Liver (tissue), 9 donors: ENCODE results near the gene FAXC. TPM values are rescaled to one million over a fixed set of nuclear protein-coding genes. Genes with fewer than 3 reads are reported as not detected.

Experiments used
- DNase-seq: peaks from one replicate; pipeline ENCODE4 v3.0.0-alpha.2; 2017; ENCODE audit warnings: low spot score
- H3K27ac ChIP-seq, 2 donors: one replicate each; pipeline ENCODE4 v1.7.0; 2013; ENCODE audit warnings: inconsistent platforms in 2 of 2, low read length in 2 of 2, control low read depth in 1 of 2, low read depth in 1 of 2, mild to moderate bottlenecking in 1 of 2
- H3K27me3 ChIP-seq, 4 donors: one replicate each; pipeline versions ENCODE4 v1.6.1 to v1.7.0; 2013; ENCODE audit warnings: low read length in 3 of 4, inconsistent platforms in 1 of 4, mild to moderate bottlenecking in 1 of 4, moderate library complexity in 1 of 4; ENCODE audit not compliant: control insufficient read depth in 4 of 4, insufficient read depth in 4 of 4
- H3K36me3 ChIP-seq, 4 donors: one replicate each; pipeline versions ENCODE4 v1.6.1 to v1.7.0; 2013; ENCODE audit warnings: low read length in 3 of 4, mild to moderate bottlenecking in 3 of 4, low read depth in 1 of 4, moderate library complexity in 1 of 4; ENCODE audit not compliant: control insufficient read depth in 4 of 4, insufficient read depth in 3 of 4
- H3K4me1 ChIP-seq, 4 donors: one replicate each; pipeline versions ENCODE4 v1.6.1 to v1.7.0; 2013; ENCODE audit warnings: low read length in 3 of 4, mild to moderate bottlenecking in 3 of 4, moderate library complexity in 1 of 4; ENCODE audit not compliant: control insufficient read depth in 4 of 4, insufficient read depth in 4 of 4
- H3K4me3 ChIP-seq, 3 donors: one replicate each; pipeline versions ENCODE4 v1.6.1 to v1.7.0; 2013; ENCODE audit warnings: low read length in 3 of 3, control low read depth in 1 of 3, low read depth in 1 of 3, mild to moderate bottlenecking in 1 of 3
- H3K9ac ChIP-seq, 2 donors: one replicate each; pipeline ENCODE4 v1.7.0; 2013; ENCODE audit warnings: low read length in 2 of 2, mild to moderate bottlenecking in 2 of 2, moderate library complexity in 2 of 2, control low read depth in 1 of 2, low read depth in 1 of 2
- H3K9me3 ChIP-seq, 4 donors: one replicate each; pipeline versions ENCODE4 v1.6.1 to v1.7.0; 2013; ENCODE audit warnings: low read length in 3 of 4; ENCODE audit not compliant: control insufficient read depth in 4 of 4
- ATF3 ChIP-seq: IDR thresholded peaks from 2 replicates; pipeline ENCODE4 v1.6.1; 2016; ENCODE audit warnings: antibody characterized with exemption
- EGR1 ChIP-seq, 2 donors: IDR thresholded peaks; 2 replicates each; pipeline ENCODE4 v1.6.1; 2016 to 2018; ENCODE audit warnings: antibody characterized with exemption in 2 of 2, low read depth in 2 of 2
- FOXA1 ChIP-seq: IDR thresholded peaks from 2 replicates; pipeline ENCODE4 v1.6.1; 2016; ENCODE audit warnings: antibody characterized with exemption
- FOXA2 ChIP-seq: IDR thresholded peaks from 2 replicates; pipeline ENCODE4 v1.6.1; 2016; ENCODE audit warnings: antibody characterized with exemption
- GABPA ChIP-seq, 2 donors: IDR thresholded peaks in 1 of 2; conservative IDR thresholded peaks in 1 of 2; 2 replicates each; pipeline ENCODE4 v1.6.1; 2016; ENCODE audit warnings: antibody characterized with exemption in 2 of 2, mild to moderate bottlenecking in 1 of 2, moderate library complexity in 1 of 2
- HNF4A ChIP-seq, 2 donors: conservative IDR thresholded peaks; 2 replicates each; pipeline ENCODE4 v1.6.1; 2016; ENCODE audit warnings: antibody characterized with exemption in 2 of 2, mild to moderate bottlenecking in 2 of 2
- HNF4G ChIP-seq: IDR thresholded peaks from 2 replicates; pipeline ENCODE4 v1.6.1; 2016; ENCODE audit warnings: antibody characterized with exemption
- JUND ChIP-seq, 2 donors: IDR thresholded peaks; 2 replicates each; pipeline ENCODE4 v1.6.1; 2016; ENCODE audit warnings: antibody characterized with exemption in 2 of 2
- MAX ChIP-seq: IDR thresholded peaks from 2 replicates; pipeline ENCODE4 v1.6.1; 2016; ENCODE audit warnings: antibody characterized with exemption
- NR2F2 ChIP-seq: IDR thresholded peaks from 2 replicates; pipeline ENCODE4 v1.6.1; 2016; ENCODE audit warnings: antibody characterized with exemption
- RAD21 ChIP-seq, 2 donors: IDR thresholded peaks; 2 replicates each; pipeline ENCODE4 v1.6.1; 2016; ENCODE audit warnings: antibody characterized with exemption in 2 of 2, mild to moderate bottlenecking in 2 of 2
- REST ChIP-seq: IDR thresholded peaks from 2 replicates; pipeline ENCODE4 v1.6.1; 2016; ENCODE audit warnings: antibody characterized with exemption, mild to moderate bottlenecking
- RXRA ChIP-seq, 2 donors: IDR thresholded peaks; 2 replicates each; pipeline ENCODE4 v1.6.1; 2017 to 2018; ENCODE audit warnings: antibody characterized with exemption in 2 of 2, mild to moderate bottlenecking in 1 of 2
- SP1 ChIP-seq: IDR thresholded peaks from 2 replicates; pipeline ENCODE4 v1.6.1; 2018; ENCODE audit warnings: antibody characterized with exemption, mild to moderate bottlenecking
- TAF1 ChIP-seq: conservative IDR thresholded peaks from 2 replicates; pipeline ENCODE4 v1.6.1; 2016; ENCODE audit warnings: antibody characterized with exemption, mild to moderate bottlenecking
- YY1 ChIP-seq: IDR thresholded peaks from 2 replicates; pipeline ENCODE4 v1.6.1; 2016; ENCODE audit warnings: antibody characterized with exemption, mild to moderate bottlenecking
- WGBS: extraction: QIAGEN DNeasy Blood & Tissue Kit; methylation state at CpG from one replicate; pipeline ENCODE4 v1.1.7; 2013; 5-methylcytosine and 5-hydroxymethylcytosine counted together
- polyA plus RNA-seq, 2 donors: library from polyadenylated mRNA; stranded (reverse) in 1 of 2; unstranded in 1 of 2; fragments of 200-250 nt in 1 of 2; fragments of >200 nt in 1 of 2; fragmentation: Nextera tagmentation in 1 of 2; extraction: Ambion mirVana in 1 of 2; gene quantifications; one replicate each; pipeline versions ENCODE4 v1.2.1 to v1.2.3, GENCODE V29; 2013 to 2015
- total RNA-seq, 2 donors: library from RNA; depleted of rRNA; stranded (reverse); fragments of >200 nt; gene quantifications; one replicate each; pipeline ENCODE4 v1.2.3, GENCODE V29; 2014
- TF ChIP-seq, protein P1 (sequence below): fragments of 150-350 bp; IDR thresholded peaks from 2 replicates; pipeline ENCODE4 v1.5.1; 2017; ENCODE audit warnings: improper control_type of control experiment, low read depth, low read length; ENCODE audit not compliant: missing input control
- TF ChIP-seq, protein P2 (sequence below): IDR thresholded peaks from 2 replicates; pipeline ENCODE4 v1.6.1; 2016; ENCODE audit warnings: antibody characterized with exemption
- donor health status: healthy.
- donor health status: healthy.
- donor health status: healthy.
- donor health status: healthy.
- donor health status: healthy.

The FAXC gene
- total and polyA plus RNA-seq, 4 donors, result under 0.01 to 0.14 TPM; not detected in 2

GRCh38 chr6:99306341-99306740 lies 43.1 kb downstream of the FAXC start:
- no peaks in the 10 kb centered on the region for H3K4me1 ChIP-seq
- 79% methylated on average over 3 of the region's 3 CpGs for WGBS
- H3K4me3 ChIP-seq, result no peak overlapping the region
- no peak overlapping the region for H3K27ac ChIP-seq
- H3K9me3 ChIP-seq, result no peaks in the 10 kb centered on the region
- no peak for TF ChIP-seq SP1
- no peak for TF ChIP-seq JUND (IDR thresholded peaks at IDR 0.05)
- no peak for TF ChIP-seq RAD21 (IDR thresholded peaks at IDR 0.05)
- no peak for TF ChIP-seq FOXA2
- no peak for TF ChIP-seq EGR1 (IDR thresholded peaks at IDR 0.05; ENCODE audit: low read depth in 2 of 2)
- TF ChIP-seq HNF4A (conservative IDR thresholded peaks at IDR 0.05), result no peak
- no peak for DNase-seq
- H3K9ac ChIP-seq, result no peak overlapping the region
- no peaks in the 10 kb centered on the region for H3K27me3 ChIP-seq
- no peaks in the 10 kb centered on the region for H3K36me3 ChIP-seq

- Histone ChIP-seq H3K27me3 (no peaks in the 10 kb centered on the region), H3K9me3 (no peaks in the 10 kb centered on the region), H3K4me3 (no peak overlapping the region), H3K4me1 (no peaks in the 10 kb centered on the region), H3K9ac (no peak overlapping the region), H3K27ac (no peak overlapping the region), H3K36me3 (no peaks in the 10 kb centered on the region)
- DNase-seq, result no peak
- TF ChIP-seq HNF4G (no peak), HNF4A (conservative IDR thresholded peaks at IDR 0.05) (no peak), REST (no peak), SP1 (no peak), JUND (IDR thresholded peaks at IDR 0.05) (no peak), RXRA (IDR thresholded peaks at IDR 0.05) (no peak), YY1 (no peak), NR2F2 (no peak), FOXA2 (no peak), ATF3 (no peak), EGR1 (IDR thresholded peaks at IDR 0.05; ENCODE audit: low read depth in 2 of 2) (no peak), GABPA (IDR thresholded peaks at IDR 0.05 in 1 of 2, conservative IDR thresholded peaks at IDR 0.05 in 1 of 2) (no peak), RAD21 (IDR thresholded peaks at IDR 0.05) (no peak), TAF1 (no peak), MAX (no peak), FOXA1 (no peak)
- TF ChIP-seq, protein P1, sequence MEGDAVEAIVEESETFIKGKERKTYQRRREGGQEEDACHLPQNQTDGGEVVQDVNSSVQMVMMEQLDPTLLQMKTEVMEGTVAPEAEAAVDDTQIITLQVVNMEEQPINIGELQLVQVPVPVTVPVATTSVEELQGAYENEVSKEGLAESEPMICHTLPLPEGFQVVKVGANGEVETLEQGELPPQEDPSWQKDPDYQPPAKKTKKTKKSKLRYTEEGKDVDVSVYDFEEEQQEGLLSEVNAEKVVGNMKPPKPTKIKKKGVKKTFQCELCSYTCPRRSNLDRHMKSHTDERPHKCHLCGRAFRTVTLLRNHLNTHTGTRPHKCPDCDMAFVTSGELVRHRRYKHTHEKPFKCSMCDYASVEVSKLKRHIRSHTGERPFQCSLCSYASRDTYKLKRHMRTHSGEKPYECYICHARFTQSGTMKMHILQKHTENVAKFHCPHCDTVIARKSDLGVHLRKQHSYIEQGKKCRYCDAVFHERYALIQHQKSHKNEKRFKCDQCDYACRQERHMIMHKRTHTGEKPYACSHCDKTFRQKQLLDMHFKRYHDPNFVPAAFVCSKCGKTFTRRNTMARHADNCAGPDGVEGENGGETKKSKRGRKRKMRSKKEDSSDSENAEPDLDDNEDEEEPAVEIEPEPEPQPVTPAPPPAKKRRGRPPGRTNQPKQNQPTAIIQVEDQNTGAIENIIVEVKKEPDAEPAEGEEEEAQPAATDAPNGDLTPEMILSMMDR, result no peak
- TF ChIP-seq, protein P2, sequence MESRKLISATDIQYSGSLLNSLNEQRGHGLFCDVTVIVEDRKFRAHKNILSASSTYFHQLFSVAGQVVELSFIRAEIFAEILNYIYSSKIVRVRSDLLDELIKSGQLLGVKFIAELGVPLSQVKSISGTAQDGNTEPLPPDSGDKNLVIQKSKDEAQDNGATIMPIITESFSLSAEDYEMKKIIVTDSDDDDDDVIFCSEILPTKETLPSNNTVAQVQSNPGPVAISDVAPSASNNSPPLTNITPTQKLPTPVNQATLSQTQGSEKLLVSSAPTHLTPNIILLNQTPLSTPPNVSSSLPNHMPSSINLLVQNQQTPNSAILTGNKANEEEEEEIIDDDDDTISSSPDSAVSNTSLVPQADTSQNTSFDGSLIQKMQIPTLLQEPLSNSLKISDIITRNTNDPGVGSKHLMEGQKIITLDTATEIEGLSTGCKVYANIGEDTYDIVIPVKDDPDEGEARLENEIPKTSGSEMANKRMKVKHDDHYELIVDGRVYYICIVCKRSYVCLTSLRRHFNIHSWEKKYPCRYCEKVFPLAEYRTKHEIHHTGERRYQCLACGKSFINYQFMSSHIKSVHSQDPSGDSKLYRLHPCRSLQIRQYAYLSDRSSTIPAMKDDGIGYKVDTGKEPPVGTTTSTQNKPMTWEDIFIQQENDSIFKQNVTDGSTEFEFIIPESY, result no peak
- 92% methylated on average over 5 of the region's 5 CpGs for WGBS
These were observed 44.4 kb downstream of the FAXC start for GRCh38 chr6:99305021-99305554.
